Smooth muscle cell (in vitro differentiated cells): ENCODE results near the gene PHF13. TPM values are rescaled to one million over a fixed set of nuclear protein-coding genes. Genes with fewer than 3 reads are reported as not detected.

Experiments used
- DNase-seq: peaks from one replicate; lab custom pipeline; 2025; ENCODE audit not compliant: unreplicated experiment; lab: John Stamatoyannopoulos, UW
- H2AFZ ChIP-seq: fragments of 200-600 bp; sonication (generic); 2 replicates; pipeline ENCODE4 v1.6.0; 2016; ENCODE audit warnings: antibody characterized with exemption, low read depth, mild to moderate bottlenecking
- H3F3A ChIP-seq: fragments of 200-600 bp; sonication (generic); 2 replicates; pipeline ENCODE4 v1.6.0; 2017; ENCODE audit warnings: antibody characterized with exemption, low read depth
- H3K27ac ChIP-seq: fragments of 200-600 bp; sonication (generic); 2 replicates; pipeline ENCODE4 v1.5.1; 2016; ENCODE audit warnings: low read depth, mild to moderate bottlenecking
- H3K27me3 ChIP-seq: fragments of 200-600 bp; sonication (generic); 2 replicates; pipeline ENCODE4 v1.6.1; 2016; ENCODE audit warnings: low read depth, mild to moderate bottlenecking
- H3K36me3 ChIP-seq: fragments of 200-600 bp; sonication (generic); 2 replicates; pipeline ENCODE4 v1.5.1; 2016; ENCODE audit warnings: low read depth
- H3K4me1 ChIP-seq: fragments of 200-600 bp; sonication (generic); 2 replicates; pipeline ENCODE4 v1.5.1; 2016; ENCODE audit warnings: low read depth
- H3K4me2 ChIP-seq: fragments of 200-600 bp; sonication (generic); 2 replicates; pipeline ENCODE4 v1.6.0; 2016; ENCODE audit warnings: mild to moderate bottlenecking
- H3K4me3 ChIP-seq: fragments of 200-600 bp; sonication (generic); 2 replicates; pipeline ENCODE4 v1.5.1; 2016; ENCODE audit warnings: mild to moderate bottlenecking
- H3K79me2 ChIP-seq: fragments of 200-600 bp; sonication (generic); 2 replicates; pipeline ENCODE4 v1.6.0; 2016; ENCODE audit warnings: low read depth, mild to moderate bottlenecking
- H3K9ac ChIP-seq: fragments of 200-600 bp; sonication (generic); 2 replicates; pipeline ENCODE4 v1.6.0; 2016; ENCODE audit warnings: low read depth
- H3K9me3 ChIP-seq: fragments of 200-600 bp; sonication (generic); replicated peaks from 2 replicates; pipeline ENCODE4 v1.5.1; 2016; ENCODE audit warnings: low read depth
- H4K20me1 ChIP-seq: fragments of 200-600 bp; sonication (generic); 2 replicates; pipeline ENCODE4 v1.6.0; 2016; ENCODE audit warnings: low read depth
- CTCF ChIP-seq: fragments of 200-600 bp; sonication (generic); IDR thresholded peaks from 2 replicates; pipeline ENCODE4 v1.5.1; 2017; ENCODE audit warnings: borderline replicate concordance, mild to moderate bottlenecking, antibody characterized with exemption; ENCODE audit not compliant: insufficient read depth, poor library complexity, severe bottlenecking
- WGBS: methylation state at CpG from one replicate; pipeline ENCODE4 v1.1.7; 2016; ENCODE audit warnings: low lambda C conversion rate; 5-methylcytosine and 5-hydroxymethylcytosine counted together
- polyA plus RNA-seq: library from polyadenylated mRNA; unstranded; fragments of >200 nt; fragmentation: Nextera tagmentation; extraction: Ambion mirVana; gene quantifications from 2 replicates; pipeline ENCODE4 v1.2.1, GENCODE V29; 2016
- total RNA-seq: library from RNA; depleted of rRNA; stranded (reverse); fragments of >200 nt; gene quantifications from 2 replicates; pipeline ENCODE4 v1.2.3, GENCODE V29; 2014

PHF13 gene
- total and polyA plus RNA-seq, 2 experiments from 2014 or later = 10.2 to 12.3 TPM

GRCh38 chr1:6580119-6580592, 33.4 kb upstream of the PHF13 start:
- TF ChIP-seq CTCF = no peak
- peak overlapping the region; percentile 50 for H3K27ac ChIP-seq
- H3K4me1 ChIP-seq = peaks cover 13% of the 10 kb centered on the region
- peak overlapping the region; percentile 78 for H3K4me3 ChIP-seq
- H3K9me3 ChIP-seq = no peaks in the 10 kb centered on the region
- H3K79me2 ChIP-seq = peaks cover 16% of the 10 kb centered on the region
- H3F3A ChIP-seq = no peaks in the 10 kb centered on the region
- no peaks in the 10 kb centered on the region for H3K27me3 ChIP-seq
- peak overlapping the region; percentile 94 for H3K4me2 ChIP-seq
- peak overlapping the region; percentile 85 for H3K9ac ChIP-seq
- H2AFZ ChIP-seq = peak overlapping the region; percentile 56
- H4K20me1 ChIP-seq = peaks cover 2% of the 10 kb centered on the region
- DNase-seq = no peak
- H3K36me3 ChIP-seq = no peaks in the 10 kb centered on the region
- 5% methylated on average over 16 of the region's 30 CpGs for WGBS

- DNase-seq = no peak
These were observed 32.7 kb upstream of the PHF13 start for GRCh38 chr1:6580593-6581409.

GRCh38 chr1:6581561-6582305, 31.8 kb upstream of the PHF13 start:
- Histone ChIP-seq H3K79me2 (peaks cover 16% of the 10 kb centered on the region), H2AFZ (no peak overlapping the region), H3K36me3 (no peaks in the 10 kb centered on the region), H4K20me1 (peaks cover 8% of the 10 kb centered on the region), H3K4me2 (no peak overlapping the region), H3K27me3 (no peaks in the 10 kb centered on the region), H3K4me1 (peaks cover 13% of the 10 kb centered on the region), H3K27ac (no peak overlapping the region), H3F3A (no peaks in the 10 kb centered on the region), H3K4me3 (no peak overlapping the region), H3K9ac (no peak overlapping the region), H3K9me3 (no peaks in the 10 kb centered on the region)
- no peak for TF ChIP-seq CTCF
- no peak for DNase-seq
- WGBS = 96% methylated on average over 10 of the region's 10 CpGs

More at GRCh38 chr1:6580593-6581409, 32.7 kb upstream of the PHF13 start:
- Histone ChIP-seq H3K4me3 (peak overlapping the region; percentile 78), H3K4me2 (peak overlapping the region; percentile 94), H3K27me3 (no peaks in the 10 kb centered on the region), H2AFZ (peak overlapping the region; percentile 56), H3K27ac (peak overlapping the region; percentile 50), H3K4me1 (peaks cover 13% of the 10 kb centered on the region), H3F3A (no peaks in the 10 kb centered on the region), H3K9me3 (no peaks in the 10 kb centered on the region), H3K79me2 (peaks cover 16% of the 10 kb centered on the region), H4K20me1 (peaks cover 8% of the 10 kb centered on the region), H3K36me3 (no peaks in the 10 kb centered on the region), H3K9ac (peak overlapping the region; percentile 85)
- WGBS = 50% methylated on average over 19 of the region's 19 CpGs
- peak; percentile 7 for TF ChIP-seq CTCF
